ENCODE results near the gene MCFD2.

MCFD2 gene

GRCh38 chr2:46915281-46915810 lies at the start of gene MCFD2:
TSS of gene MCFD2 (minus strand) at chr2:46915806. CDS start at chr2:46909171, 6,635 bp downstream.
- no peak for DNase-seq (ENCODE audit: low read depth in 2 of 2)

DNA sequence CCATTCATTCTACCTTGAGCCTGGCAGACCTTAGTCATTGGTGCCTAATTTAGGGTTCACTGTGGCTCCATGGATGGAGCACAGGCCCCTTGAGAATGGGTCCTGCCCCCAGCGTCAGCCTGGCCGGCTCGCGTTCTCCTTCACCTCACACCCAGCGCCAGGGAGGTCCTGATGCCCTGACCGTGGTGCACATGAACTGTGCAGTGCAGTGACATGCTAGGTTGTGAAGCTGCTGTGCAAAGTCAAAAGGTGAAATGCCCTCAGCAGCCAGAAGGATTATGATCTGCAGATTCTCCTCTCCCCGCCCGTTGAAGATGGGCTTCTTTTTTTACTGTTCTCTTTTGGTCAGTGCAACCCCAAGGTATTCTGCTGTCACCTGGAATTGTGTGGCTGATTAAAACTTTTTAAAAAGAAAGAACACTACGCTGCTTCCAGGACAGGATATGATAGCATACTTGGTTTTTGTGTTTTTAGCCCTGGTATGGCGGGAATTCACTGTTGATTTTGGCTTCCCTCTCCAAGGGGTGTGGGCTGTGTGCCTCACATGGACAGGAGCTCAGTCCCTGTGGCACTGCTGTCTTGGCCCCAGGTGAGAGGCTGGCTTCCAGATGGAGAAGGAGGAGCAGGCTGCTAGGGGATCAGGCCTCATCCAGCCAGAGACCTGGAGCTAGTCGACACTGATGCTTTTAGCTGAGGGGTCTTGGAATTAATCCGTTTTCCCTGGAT lies 49.4 kb upstream of the MCFD2 start:
- DNase-seq (ENCODE audit: low read depth in 2 of 2): no peak

DNA sequence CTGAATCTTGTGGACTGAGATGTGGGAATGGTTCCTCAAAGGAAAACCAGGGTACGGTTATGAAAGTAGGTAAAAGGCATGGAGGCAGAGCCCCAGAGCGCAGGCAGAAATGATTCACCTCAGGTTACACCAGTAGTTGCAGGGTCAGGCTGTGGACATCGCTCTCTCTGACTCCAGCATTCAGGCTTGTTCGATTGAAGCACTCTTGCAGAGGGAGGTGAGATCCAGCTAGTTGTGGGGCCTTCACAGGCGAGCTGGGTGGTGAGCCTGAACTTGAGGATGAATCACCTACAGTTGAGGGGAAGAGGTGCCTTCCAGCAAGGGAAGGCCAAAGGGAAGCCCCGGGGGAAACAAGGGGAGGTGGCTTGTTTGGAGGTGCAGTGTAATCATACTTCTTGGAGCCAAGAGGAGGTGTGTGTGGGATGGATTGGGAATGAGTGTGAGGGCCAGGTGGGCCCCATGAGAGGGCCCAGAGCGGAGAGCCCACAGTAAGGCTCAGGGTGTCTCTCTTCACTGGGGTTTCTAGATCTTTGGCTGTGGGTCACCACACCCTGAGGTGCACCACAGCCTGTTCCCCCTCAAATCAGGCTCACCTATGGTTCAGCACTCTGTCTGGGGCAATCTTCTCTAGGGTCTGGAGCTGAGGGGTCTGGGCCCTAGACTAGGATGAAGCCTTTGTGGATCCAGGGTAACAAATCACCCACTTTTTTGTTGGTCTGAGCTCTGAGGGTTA lies 48.5 kb upstream of the MCFD2 start:
- DNase-seq (ENCODE audit: low read depth in 2 of 2): no peak

- no peak for DNase-seq (ENCODE audit: low read depth in 2 of 2)
These were observed 47.6 kb upstream of the MCFD2 start for GRCh38 chr2:46963210-46963609.

DNA sequence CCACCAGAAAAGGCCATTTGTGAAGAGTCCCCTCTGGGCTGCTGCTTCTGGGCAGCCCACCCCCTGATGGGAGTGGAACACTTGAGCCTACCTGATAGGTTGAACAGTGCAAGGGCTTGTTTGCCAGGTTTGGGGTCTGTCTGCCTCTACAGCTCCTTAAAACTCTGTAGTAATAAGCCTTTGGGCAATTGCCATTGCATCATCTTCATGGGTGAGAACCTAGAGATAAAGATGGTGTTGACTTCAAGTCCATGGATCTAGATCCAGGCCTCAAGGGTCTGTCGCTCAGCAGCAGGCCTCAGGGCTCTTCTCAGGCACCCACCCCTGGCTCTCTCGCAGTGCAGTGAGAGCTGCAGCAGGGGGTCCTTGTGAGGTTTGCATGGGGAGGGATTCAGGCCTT lies 47.1 kb upstream of the MCFD2 start:
- DNase-seq (ENCODE audit: low read depth in 2 of 2): no peak

- no peak for DNase-seq (ENCODE audit: low read depth in 2 of 2)
These were observed 45.0 kb upstream of the MCFD2 start for GRCh38 chr2:46960618-46961017.

- no peak for DNase-seq (ENCODE audit: low read depth in 2 of 2)
These were observed 42.9 kb upstream of the MCFD2 start for GRCh38 chr2:46958431-46959017.

DNA sequence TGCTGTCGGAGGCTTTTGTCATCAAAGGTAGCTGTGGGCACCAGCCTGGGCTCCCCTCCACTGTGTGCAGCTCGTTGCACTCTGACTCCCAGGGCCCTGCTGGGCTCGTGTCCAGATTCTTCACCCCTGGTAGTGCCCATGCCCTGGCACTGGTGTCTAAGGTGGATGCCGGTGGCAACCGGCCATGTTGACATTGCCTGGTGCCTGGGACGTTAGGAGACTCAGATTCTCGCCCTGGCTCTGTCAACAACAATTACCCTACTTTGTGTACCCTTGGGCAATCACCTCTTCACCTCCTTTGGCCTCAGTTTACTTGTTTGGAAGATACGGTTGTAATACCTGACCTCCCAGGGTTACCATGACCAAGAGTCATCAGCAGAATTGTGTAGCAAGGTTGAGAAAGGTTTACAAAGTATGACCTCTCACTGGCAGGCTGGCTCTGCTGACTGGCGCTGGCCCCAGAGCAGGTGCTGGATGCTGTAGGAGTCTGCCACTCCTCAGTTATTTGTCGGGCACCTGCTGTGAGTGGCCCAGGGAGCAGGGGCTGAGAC lies 41.5 kb upstream of the MCFD2 start:
- DNase-seq (ENCODE audit: low read depth in 2 of 2): no peak

- no peak for DNase-seq (ENCODE audit: low read depth in 2 of 2)
These were observed 40.2 kb upstream of the MCFD2 start for GRCh38 chr2:46955764-46956163.

GRCh38 chr2:46954951-46955571 lies 39.5 kb upstream of the MCFD2 start:
- DNase-seq (ENCODE audit: low read depth in 2 of 2): no peak

GRCh38 chr2:46952171-46952570 lies 36.6 kb upstream of the MCFD2 start:
- no peak for DNase-seq (ENCODE audit: low read depth in 2 of 2)

- DNase-seq (ENCODE audit: low read depth in 2 of 2): no peak
These were observed 35.9 kb upstream of the MCFD2 start for GRCh38 chr2:46951290-46952064.

GRCh38 chr2:46950314-46950713 lies 34.7 kb upstream of the MCFD2 start:
- no peak for DNase-seq (ENCODE audit: low read depth in 2 of 2)

- DNase-seq (ENCODE audit: low read depth in 2 of 2): no peak
These were observed 32.2 kb upstream of the MCFD2 start for GRCh38 chr2:46947841-46948240.

GRCh38 chr2:46945671-46946070 lies 30.1 kb upstream of the MCFD2 start:
- DNase-seq (ENCODE audit: low read depth in 2 of 2): no peak

GRCh38 chr2:46943881-46944798 lies 28.5 kb upstream of the MCFD2 start:
- peak; percentile 50 to 54 for DNase-seq (ENCODE audit: low read depth in 2 of 2)

DNA sequence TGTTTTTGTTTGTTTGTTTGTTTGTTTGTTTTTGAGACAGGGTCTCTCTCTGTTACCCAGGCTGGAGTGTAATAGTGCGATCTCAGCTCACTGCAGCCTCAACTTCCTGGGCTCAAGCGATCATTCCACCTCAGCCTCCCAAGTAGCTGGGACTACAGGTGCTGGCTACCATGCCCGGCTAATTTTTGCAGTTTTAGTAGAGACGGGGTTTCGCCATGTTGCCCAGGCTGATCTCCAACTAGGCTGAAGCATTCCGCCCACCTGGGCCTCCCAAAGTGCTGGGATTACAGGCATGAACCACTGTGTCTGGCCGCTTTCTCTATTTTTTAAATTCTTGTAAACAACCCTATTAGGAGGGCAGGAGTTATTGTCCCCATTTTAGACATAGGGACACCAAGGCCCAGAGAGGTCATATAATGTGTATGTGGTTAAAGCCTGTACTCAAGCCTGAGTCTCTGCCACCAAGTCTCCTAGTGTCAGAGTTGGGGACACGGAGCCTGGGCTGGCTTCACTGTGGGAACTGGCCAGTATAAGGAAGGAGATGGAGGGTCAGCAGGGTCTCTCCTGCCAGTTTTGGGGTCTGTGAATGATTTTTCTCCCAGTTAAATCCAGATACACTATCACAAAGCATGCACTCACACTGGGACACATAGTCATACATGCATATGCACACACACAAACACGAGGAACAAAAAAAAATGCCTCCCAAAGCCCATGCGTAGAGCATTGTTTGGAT lies 27.5 kb upstream of the MCFD2 start:
- DNase-seq (ENCODE audit: low read depth in 2 of 2): no peak

GRCh38 chr2:46942143-46942526 lies 26.5 kb upstream of the MCFD2 start:
- DNase-seq (ENCODE audit: low read depth in 2 of 2): peak; percentile 45 to 60

GRCh38 chr2:46939626-46940359 lies 24.2 kb upstream of the MCFD2 start:
- DNase-seq (ENCODE audit: low read depth in 2 of 2): no peak

Data from stimulated activated CD4-positive, alpha-beta T cell treated with anti-CD3 and anti-CD28 coated beads, Interleukin-12 subunit alpha, Interleukin-12 subunit beta, amount 100 ng/mL, for 24 hours (primary cell).